ENCODE data around the gene ANLN.
"Not testable (repeated sequence)": the region's sequence is repeated elsewhere in the genome, so short reads cannot be mapped to it uniquely, and the experiment has no call there.

Gene ANLN

GRCh38 chr7:36389371-36390198, at the start of gene ANLN:
Gene ANLN, plus strand, starts transcription at chr7:36389862. Its CDS starts 165 bp downstream, at chr7:36390027.
- peak; percentile 83 for DNase-seq (ENCODE audit: low spot score)

- no peak for DNase-seq (ENCODE audit: low spot score)
These were observed 46.1 kb upstream of the ANLN start for GRCh38 chr7:36343548-36343947.

GRCh38 chr7:36344622-36345021, 45.0 kb upstream of the ANLN start:
- DNase-seq (ENCODE audit: low spot score) = no peak

GRCh38 chr7:36346260-36346831, 43.3 kb upstream of the ANLN start:
- DNase-seq (ENCODE audit: low spot score) = no peak

- no peak for DNase-seq (ENCODE audit: low spot score)
These were observed 41.4 kb upstream of the ANLN start for GRCh38 chr7:36348256-36348655.

- no peak for DNase-seq (ENCODE audit: low spot score)
These were observed 40.9 kb upstream of the ANLN start for GRCh38 chr7:36348771-36349170.

- no peak for DNase-seq (ENCODE audit: low spot score)
These were observed 40.0 kb upstream of the ANLN start for GRCh38 chr7:36349626-36350025.

GRCh38 chr7:36355490-36355889, 34.2 kb upstream of the ANLN start:
- no peak for DNase-seq (ENCODE audit: low spot score)

GRCh38 chr7:36357054-36357453, 32.6 kb upstream of the ANLN start:
- no peak for DNase-seq (ENCODE audit: low spot score)

- DNase-seq (ENCODE audit: low spot score) = no peak
These were observed 31.1 kb upstream of the ANLN start for GRCh38 chr7:36358589-36358988.

- DNase-seq (ENCODE audit: low spot score) = no peak
These were observed 29.4 kb upstream of the ANLN start for GRCh38 chr7:36360244-36360643.

GRCh38 chr7:36361227-36361626, 28.4 kb upstream of the ANLN start:
- no peak for DNase-seq (ENCODE audit: low spot score)

GRCh38 chr7:36363515-36363914, 26.1 kb upstream of the ANLN start:
- DNase-seq (ENCODE audit: low spot score) = no peak

GRCh38 chr7:36366005-36366717, 23.5 kb upstream of the ANLN start:
- no peak for DNase-seq (ENCODE audit: low spot score)

- DNase-seq (ENCODE audit: low spot score) = peak; percentile 89
These were observed 22.7 kb upstream of the ANLN start for GRCh38 chr7:36366718-36367560.

GRCh38 chr7:36367561-36368077, 22.0 kb upstream of the ANLN start:
- no peak for DNase-seq (ENCODE audit: low spot score)

GRCh38 chr7:36368496-36368895, 21.2 kb upstream of the ANLN start:
- DNase-seq (ENCODE audit: low spot score) = no peak

GRCh38 chr7:36369171-36369570, 20.5 kb upstream of the ANLN start:
- DNase-seq (ENCODE audit: low spot score) = no peak

- no peak for DNase-seq (ENCODE audit: low spot score)
These were observed 19.6 kb upstream of the ANLN start for GRCh38 chr7:36370046-36370445.

- DNase-seq (ENCODE audit: low spot score) = no peak
These were observed 17.5 kb upstream of the ANLN start for GRCh38 chr7:36372156-36372555.

GRCh38 chr7:36378555-36378954, 11.1 kb upstream of the ANLN start:
- DNase-seq (ENCODE audit: low spot score) = not testable (repeated sequence)
